Measurements from ENCODE around the gene F2RL3.

The F2RL3 gene

GRCh38 chr19:16888629-16889365, at the start of gene F2RL3:
F2RL3 (plus strand) TSS chr19:16888999; CDS start chr19:16889190, 191 bp downstream.
- DNase-seq = no peak
- intact Hi-C loops (cut with DNase I) = no loop called here

GRCh38 chr19:16841391-16841926, 47.3 kb upstream of the F2RL3 start:
- DNase-seq = no peak
- intact Hi-C loops (cut with DNase I) = no loop called here

GRCh38 chr19:16846901-16847300, 41.9 kb upstream of the F2RL3 start:
- intact Hi-C loops (cut with DNase I) = no loop called here
- DNase-seq = no peak

GRCh38 chr19:16847430-16847829, 41.4 kb upstream of the F2RL3 start:
- intact Hi-C loops (cut with DNase I) = no loop called here

GRCh38 chr19:16849168-16849567, 39.6 kb upstream of the F2RL3 start:
- intact Hi-C loops (cut with DNase I) = no loop called here
- no peak for DNase-seq

More at GRCh38 chr19:16847430-16847829, 41.4 kb upstream of the F2RL3 start:
- no peak for DNase-seq

- intact Hi-C loops (cut with DNase I) = no loop called here
- no peak for DNase-seq
Measured at GRCh38 chr19:16850133-16850532, 38.7 kb upstream of the F2RL3 start.

- intact Hi-C loops (cut with DNase I) = no loop called here
Measured at GRCh38 chr19:16851031-16851712, 37.6 kb upstream of the F2RL3 start.

GRCh38 chr19:16853066-16853465, 35.7 kb upstream of the F2RL3 start:
- no peak for DNase-seq
- intact Hi-C loops (cut with DNase I) = no loop called here

More at GRCh38 chr19:16851031-16851712, 37.6 kb upstream of the F2RL3 start:
- no peak for DNase-seq

GRCh38 chr19:16856091-16856490, 32.7 kb upstream of the F2RL3 start:
- intact Hi-C loops (cut with DNase I) = no loop called here
- DNase-seq = no peak

GRCh38 chr19:16859626-16860025, 29.2 kb upstream of the F2RL3 start:
- no peak for DNase-seq
- intact Hi-C loops (cut with DNase I) = no loop called here

- DNase-seq = no peak
- intact Hi-C loops (cut with DNase I) = no loop called here
Measured at GRCh38 chr19:16860118-16860517, 28.7 kb upstream of the F2RL3 start.

- intact Hi-C loops (cut with DNase I) = no loop called here
- DNase-seq = no peak
Measured at GRCh38 chr19:16861011-16861410, 27.8 kb upstream of the F2RL3 start.

- intact Hi-C loops (cut with DNase I) = no loop called here
- DNase-seq = no peak
Measured at GRCh38 chr19:16861834-16862233, 27.0 kb upstream of the F2RL3 start.

GRCh38 chr19:16862826-16863415, 25.9 kb upstream of the F2RL3 start:
- DNase-seq = no peak
- intact Hi-C loops (cut with DNase I) = no loop called here

GRCh38 chr19:16867211-16867610, 21.6 kb upstream of the F2RL3 start:
- no peak for DNase-seq
- intact Hi-C loops (cut with DNase I) = no loop called here

- DNase-seq = no peak
- intact Hi-C loops (cut with DNase I) = no loop called here
Measured at GRCh38 chr19:16868423-16869130, 20.2 kb upstream of the F2RL3 start.

- DNase-seq = no peak
- intact Hi-C loops (cut with DNase I) = no loop called here
Measured at GRCh38 chr19:16869331-16869972, 19.3 kb upstream of the F2RL3 start.

GRCh38 chr19:16871871-16872270, 16.9 kb upstream of the F2RL3 start:
- DNase-seq = no peak
- intact Hi-C loops (cut with DNase I) = no loop called here

- intact Hi-C loops (cut with DNase I) = no loop called here
- no peak for DNase-seq
Measured at GRCh38 chr19:16872728-16873127, 16.1 kb upstream of the F2RL3 start.
